DND-41 (cell line): ENCODE measurements around the gene TEX44.

Experiments used
- CTCF ChIP-seq: IDR thresholded peaks from 2 replicates; pipeline ENCODE4 v1.5.1; 2012; ENCODE audit warnings: borderline replicate concordance, low read length, moderate library complexity, mild to moderate bottlenecking; ENCODE audit not compliant: poor library complexity, severe bottlenecking; ENCODE audit errors: extremely low read depth
- EZH2 ChIP-seq: IDR thresholded peaks from 3 replicates; pipeline ENCODE4 v1.6.1; 2012; ENCODE audit warnings: borderline replicate concordance, low read depth, mild to moderate bottlenecking, moderate library complexity, low read length, inconsistent platforms; ENCODE audit not compliant: severe bottlenecking

- TF ChIP-seq CTCF (peak; percentile 66), EZH2 (no peak)
These were observed 29.2 kb upstream of the TEX44 start for GRCh38 chr2:231563378-231563961.
